HG03103 (cell line): ENCODE results near the gene OPRL1.
A peak's percentile ranks its signal among the peaks of the same experiment; 100 is the strongest.

Experiments
- ATAC-seq: cut with Tn5 transposase; IDR thresholded peaks from one replicate; pipeline ENCODE4 v1.9.1; 2021; ENCODE audit warnings: low read depth; ENCODE audit not compliant: unreplicated experiment

OPRL1 gene

DNA sequence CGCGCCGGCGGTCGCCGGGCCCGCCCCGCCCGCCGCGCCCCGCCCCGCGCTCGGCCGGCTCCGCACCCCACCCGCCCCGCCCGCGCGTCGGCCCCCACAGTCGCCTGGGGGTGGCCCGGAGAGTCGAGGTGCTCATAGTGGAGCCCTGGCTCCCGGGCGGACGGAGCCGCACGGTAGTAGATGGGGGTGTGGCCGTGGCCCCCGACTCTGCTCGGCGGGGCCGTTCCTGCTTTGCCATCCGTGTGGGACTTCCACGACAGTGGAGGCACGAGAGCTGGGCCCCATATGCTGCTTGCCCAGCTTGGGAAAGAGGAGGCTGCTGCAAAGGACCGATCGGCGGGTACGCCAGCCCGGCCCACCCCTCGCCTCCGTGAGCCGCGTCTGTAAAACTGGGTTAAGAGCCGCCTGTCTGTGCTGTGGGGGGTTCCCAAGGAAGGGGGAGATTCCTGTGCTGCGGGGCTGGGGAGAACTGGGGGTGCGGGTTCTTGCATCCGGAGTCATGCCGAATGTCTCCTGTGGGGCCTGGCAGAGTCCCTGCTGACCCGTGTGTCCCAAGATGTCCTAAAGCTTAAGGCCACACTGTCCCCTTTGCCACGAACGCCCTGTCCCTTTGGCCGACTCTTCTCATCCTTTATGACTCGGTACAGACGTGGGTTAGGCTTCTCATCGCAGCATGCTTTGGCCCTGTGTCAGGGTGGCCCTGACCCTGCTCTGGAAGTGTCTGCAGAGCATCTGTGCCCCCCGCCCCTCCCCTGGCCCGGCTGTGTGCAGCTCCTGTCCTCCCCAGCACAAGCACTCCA is at the start of gene OPRL1:
Gene OPRL1 (plus strand): TSS at position 70 of the 800 bp plus-strand sequence. CDS start 12,639 bp downstream, outside the sequence.
- no peak for ATAC-seq

DNA sequence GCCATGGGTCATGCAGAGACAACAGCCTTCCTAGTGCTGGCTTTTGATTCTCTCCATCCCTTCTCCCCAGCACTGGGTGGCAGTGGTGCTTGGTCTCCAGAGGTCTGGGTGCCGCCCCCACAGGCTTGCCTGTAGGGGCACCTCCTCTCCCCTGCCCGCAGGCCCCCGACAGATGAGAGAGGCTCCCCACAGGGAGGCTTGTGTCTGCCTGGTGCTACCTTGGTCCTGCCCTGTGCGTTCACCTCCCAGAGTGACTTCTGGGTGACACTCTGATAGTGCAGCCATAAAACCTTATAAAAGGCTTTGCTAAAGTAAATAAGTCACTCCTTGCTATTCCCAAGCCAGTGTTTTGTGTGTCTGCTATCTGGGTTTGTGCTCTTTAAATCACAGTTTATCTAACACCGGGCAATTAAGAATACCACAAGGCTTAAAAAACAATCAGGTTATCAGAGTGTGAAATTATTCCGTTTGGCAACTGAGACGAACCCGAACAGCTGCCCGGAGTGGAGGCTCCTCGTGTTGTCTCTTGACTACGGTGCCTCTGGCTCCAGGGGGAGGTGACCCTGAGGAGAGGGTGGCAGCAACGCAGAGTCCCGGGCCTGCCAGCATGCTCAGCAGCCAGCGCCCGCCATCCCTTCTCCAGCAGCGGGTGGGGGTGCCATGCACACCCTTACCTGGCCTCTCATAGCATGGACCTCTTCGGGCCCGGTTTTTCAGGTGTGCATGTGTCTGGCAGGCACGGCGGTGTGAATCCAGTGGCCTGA is 49.3 kb upstream of the OPRL1 start:
- ATAC-seq, result no peak

DNA sequence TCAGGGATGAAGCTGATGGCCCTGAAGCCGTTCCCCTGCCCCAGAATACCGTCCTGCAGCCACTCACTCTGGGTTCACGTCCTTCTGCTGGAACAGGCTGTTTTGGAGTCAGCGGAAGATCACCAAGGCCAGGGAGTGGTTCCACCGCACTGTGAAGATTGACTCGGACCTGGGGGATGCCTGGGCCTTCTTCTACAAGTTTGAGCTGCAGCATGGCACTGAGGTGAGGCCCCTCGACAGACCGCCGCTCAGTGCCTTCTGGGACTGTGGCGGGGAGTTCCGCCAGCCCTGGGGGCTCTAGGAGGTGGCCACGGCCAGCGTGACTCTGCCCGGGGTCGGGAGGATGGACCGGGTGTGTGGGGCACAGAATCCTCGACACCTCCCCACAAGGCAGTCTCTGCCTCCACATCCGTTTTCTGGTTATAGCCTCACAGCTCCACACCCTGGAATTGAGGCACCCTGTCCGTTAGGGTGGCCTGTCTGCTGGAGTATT is 48.0 kb upstream of the OPRL1 start:
- ATAC-seq, result no peak

DNA sequence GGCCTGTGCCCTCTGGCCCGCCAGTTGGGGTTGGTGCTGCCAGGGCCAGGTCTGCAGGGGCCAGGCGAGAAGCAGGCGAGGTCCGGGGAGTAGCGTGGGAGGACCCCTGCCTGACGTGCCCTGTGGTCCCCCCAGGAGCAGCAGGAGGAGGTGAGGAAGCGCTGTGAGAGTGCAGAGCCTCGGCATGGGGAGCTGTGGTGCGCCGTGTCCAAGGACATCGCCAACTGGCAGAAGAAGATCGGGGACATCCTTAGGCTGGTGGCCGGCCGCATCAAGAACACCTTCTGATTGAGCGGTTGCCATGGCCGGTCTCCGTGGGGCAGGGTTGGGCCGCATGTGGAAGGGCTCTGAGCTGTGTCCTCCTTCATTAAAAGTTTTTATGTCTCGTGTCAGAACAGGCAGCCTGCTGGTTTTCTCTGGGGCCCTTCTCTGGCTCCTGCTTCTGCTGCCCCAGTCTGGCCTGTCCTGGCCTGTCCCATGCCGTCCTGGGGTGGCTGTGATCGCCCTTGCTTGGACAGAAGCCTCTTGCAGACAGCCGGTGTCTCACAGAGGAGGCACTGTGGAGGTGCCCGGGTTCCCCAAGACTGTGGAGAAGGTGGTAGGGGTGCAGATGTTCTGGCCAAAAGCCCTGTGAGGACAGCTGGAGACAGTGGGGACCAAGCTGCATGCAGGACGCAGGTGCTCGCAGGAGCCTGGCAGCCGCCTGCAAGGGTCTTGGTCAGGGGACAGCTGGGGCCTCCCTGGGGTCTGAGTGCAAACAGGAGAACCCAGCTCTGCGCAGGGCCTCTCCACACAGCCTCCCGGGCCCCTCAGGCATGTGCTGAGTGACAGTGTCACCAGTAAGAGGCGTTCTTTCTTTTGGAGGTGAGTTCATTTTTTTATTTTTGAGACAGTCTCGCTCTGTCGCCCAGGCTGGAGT is 46.9 kb upstream of the OPRL1 start:
- no peak for ATAC-seq

DNA sequence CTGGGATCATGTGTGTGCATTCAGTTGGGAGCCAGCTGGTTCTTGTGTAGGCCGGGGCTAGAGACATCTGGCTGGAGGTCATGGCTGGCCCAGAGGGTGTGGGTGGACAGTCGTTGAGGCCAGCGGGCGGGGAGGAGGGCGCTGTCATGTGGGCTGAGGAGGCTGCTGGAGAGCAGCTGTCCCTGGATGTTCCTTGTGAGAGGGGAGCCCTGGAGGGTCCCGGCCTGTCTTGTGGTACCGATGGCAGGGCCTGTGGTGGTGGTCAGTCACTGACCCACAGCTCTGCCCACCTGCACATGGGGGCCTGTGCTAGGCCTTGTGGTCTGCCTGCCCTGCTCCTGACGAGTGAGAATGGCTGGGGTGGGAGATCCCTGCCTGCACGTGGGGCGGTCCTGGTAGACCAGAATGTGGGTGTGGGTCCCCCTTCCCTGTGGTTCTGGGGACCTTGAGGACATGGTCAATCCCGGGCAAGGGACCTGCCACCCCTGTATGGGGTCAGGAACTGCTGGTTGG is 45.8 kb upstream of the OPRL1 start:
- ATAC-seq, result no peak

DNA sequence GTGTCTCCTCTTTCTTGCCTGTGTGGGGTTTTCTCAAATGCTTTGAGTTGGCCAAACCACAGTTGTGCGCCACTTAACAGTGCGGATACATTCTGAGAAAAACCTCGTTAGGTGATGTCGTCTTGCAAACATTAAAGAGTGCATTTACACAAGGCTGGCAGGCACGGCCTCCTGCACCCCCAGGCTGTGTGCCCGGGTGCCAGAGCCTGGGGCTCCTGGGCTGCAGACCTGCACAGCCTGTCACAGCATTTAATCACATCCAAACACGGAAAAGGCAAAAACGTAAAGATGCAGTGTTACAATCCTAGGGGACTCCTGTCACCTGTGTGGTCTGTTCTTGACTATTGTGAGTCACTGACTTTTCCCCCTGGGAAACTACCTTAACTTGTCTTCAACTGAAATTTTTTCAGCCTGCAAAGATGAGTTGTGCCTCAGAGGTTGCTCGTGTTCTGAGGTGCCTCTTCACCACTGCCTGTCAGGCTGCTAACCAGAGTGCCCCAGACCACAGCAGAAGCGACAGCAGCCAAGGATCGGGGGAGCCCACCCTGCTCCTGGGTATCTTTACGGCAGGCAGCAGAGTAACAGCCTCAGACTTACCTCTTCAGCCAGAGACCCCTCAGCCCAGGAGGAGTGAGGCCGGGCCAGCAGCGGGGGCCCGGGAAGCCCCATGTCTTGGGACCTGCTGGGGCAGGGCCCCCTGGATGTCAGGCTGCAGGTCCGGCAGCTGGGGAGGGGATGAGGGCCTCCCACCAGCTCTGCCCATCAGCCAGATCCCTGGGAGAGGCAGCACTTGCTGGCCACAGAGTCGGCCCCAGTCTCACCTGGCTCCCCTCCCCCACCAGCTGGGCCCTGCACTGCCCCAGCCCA is 44.6 kb upstream of the OPRL1 start:
- no peak for ATAC-seq

DNA sequence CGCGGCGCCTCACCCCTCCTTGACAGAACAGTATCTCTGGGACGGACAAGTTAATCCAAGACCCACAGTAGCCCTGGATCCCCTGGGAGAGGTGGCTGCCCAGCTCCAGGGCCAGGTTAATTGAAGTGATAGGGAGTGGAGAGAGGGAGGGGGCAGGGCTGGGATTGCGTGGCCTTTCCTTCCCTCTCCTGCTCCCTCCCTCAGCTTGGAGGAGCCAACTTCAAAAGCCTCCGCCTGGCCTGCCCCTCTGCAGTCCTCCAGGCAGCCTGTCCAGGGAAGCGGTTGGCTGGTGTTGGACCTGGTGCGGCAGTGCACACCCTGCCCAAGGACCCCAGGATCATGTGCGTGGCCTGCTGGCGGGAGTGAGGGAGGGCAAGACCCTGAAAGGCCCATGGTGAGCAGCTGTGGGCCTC is 43.9 kb upstream of the OPRL1 start, which contains the start of gene C20orf204:
Gene C20orf204 (plus strand): TSS at position 250 of the 413 bp plus-strand sequence. CDS start 142 bp downstream, at position 392.
- ATAC-seq, result no peak

DNA sequence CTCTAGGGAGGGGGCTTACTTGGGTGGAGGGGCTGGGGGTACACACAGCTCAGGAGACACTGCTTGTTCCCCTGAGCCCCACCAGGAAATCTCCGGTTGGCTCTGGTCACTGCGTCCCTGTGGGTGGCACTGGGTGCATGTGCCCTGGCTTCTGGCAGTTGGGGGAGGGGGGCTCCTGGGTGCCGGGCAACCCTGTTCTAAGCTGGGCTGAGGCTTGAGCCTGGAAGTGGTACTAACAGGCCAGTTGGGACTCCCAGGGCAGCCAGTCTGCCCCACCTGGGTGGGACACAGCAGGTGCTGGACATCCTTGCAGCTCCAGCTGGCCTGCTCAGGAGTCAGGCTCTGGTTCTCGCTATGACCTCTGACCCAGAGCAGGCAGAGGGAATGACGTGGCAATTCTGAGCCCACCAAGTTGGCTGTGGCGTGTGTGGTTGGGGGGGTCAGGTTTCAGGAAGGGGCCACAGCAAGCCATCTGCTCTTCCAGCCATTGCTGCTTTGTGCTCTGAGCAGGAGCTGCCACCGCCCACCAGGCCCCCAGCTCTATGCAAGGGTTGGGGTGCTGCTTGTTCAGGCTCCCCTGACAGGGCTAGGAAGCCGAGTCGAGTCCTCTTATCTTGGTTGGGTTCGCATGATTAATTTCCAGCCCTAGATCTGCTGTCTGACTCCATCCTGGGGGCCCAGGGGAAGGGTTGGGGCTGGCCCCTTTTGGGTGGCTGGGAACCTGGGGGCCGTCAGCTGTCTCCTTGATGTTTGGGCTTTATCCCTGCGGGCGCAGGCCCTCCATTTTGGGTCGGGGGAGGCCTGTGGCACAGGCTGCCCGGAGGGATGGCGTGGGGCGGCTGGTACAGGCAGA is 43.3 kb upstream of the OPRL1 start:
- ATAC-seq, result no peak

DNA sequence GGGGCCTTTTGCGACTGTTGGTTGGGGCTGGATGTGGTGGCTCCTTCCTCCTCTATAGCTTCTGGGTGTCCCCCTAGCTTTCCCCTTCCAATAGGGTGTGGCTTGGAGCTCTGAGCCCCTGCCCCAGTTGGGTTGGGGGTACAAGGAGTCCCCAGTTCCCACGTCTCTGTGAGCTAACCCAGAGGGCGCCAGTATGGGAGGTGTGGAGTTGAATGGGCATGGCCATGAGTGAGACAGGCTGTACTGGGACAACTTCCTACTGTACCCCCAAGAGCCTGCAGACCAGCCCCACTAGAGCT is 42.7 kb upstream of the OPRL1 start:
- no peak for ATAC-seq

DNA sequence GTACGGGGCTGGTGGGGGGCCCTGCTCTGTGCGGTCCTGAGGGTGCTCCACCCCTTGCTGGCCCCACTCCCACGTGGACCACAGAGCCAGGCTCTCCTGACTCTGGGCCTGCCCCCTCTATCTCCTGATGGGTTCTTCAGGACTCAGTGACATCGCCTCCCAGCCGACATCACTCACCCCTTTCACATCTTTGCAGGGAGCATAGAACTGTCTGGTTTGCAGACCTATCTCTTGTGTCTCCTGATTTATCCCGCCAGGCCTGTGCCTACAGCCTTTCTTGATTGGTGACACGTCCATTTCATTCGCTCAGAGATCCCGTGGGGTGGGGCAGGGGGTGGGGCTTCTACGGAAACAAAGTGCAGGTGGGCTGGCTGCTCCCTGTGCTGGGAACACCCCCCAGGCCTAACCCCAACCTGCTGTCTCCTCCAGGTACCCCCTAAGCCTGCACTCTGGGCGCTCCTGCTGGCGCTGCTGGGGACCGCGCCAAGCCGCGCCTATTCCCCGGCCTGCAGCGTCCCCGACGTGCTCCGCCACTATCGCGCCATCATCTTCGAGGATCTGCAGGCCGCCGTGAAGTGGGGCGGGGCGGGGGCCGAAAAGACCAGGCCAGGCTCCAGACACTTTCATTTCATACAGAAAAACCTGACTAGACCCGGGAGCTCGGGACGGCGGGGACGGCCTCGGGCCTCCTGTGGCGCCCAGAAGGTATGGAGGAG is 42.2 kb upstream of the OPRL1 start:
- ATAC-seq, result no peak

DNA sequence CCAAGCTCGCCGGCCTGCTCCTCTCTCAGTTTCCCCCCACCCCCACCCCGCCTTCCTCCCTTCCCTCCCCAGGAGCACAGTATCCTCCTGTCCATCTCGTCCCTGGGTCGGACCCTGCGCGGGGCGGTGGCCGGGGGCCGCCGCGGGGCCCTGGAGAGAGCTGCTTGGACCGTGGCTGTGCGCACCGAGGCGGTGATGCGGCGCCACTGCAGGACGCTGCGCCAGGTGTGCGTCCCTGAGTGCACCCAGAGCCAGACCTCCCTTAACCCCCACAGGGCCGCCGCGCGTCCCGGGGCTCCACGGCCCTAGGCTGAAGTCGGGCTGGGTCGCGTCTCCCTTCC is 41.7 kb upstream of the OPRL1 start:
- ATAC-seq, result peak; percentile 14

DNA sequence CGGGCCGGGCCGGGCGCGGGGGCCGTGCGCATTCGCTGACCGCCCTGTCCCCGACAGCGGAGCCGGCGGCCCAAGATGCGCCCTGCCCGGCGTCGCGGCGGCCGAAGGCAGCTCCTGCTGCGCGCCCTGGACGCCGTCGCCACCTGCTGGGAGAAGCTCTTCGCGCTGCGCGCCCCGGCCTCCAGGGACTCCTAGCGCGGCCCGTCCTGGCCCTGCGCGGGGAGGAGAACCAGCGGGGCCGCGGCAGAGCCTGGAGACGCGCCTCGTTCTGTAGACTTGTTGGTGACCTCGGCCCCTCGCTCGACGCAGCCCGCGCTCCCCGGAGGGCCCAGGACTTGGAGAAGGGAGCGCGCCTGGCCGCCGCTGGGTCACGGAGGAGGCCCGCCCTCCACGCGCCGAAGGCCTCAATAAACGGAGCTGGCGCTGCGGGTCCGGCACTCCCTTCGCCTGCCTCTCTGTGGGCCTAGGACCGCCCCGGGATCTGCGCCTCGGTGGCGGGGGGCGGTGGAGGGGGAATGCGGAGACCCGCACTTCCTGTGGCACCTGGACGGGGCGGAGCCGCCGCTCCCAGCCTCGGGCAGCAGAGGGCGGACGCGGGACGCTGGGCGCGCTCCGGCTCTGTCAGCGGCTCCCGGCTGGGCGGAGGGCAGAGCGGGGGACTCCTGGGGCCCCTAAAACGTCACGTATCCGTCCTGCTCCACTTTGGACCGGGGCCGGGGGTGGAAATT is 41.2 kb upstream of the OPRL1 start:
- peak; percentile 38 for ATAC-seq

DNA sequence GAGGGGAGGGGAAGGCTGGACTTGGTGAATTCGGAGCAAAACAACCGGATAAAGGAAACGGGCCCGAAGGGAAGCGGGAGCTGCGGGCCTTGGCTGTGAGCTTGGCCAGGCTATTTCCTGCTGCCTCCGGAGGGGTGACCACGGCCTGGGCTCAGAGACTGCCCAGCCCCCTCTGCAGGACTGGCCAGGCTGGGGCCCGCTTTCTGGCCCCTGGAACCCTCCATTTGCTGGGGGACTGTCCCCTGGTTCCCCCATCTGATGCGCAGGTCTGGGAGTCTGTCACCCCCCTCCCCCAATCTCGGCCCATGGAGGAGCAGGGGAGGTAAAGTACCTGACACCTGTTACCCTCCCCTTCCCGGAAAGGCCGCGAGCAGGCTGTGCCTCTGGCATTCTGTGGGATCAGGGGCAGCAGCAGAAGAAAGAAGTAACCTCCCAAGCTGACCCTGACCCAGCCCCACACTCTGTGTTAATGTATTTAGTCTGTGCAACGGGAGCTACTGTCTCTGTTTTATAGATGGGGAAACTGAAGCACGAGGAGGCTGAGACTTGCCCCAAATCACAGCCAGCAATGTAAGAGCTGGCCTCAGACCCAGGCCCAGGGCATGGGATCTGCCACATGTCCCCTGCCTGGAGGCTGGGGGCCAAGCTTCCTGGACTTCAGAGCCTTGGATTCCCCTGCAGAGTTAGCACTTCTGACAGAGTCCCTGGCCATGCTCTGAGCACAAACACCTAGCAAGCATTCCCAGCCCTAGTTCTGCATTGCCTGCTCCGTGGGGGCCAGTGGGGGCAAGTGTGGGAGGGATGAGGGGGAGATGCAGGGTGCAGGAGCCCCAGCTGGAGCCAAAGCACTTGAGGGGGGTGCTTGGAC is 40.4 kb upstream of the OPRL1 start:
- ATAC-seq, result no peak

DNA sequence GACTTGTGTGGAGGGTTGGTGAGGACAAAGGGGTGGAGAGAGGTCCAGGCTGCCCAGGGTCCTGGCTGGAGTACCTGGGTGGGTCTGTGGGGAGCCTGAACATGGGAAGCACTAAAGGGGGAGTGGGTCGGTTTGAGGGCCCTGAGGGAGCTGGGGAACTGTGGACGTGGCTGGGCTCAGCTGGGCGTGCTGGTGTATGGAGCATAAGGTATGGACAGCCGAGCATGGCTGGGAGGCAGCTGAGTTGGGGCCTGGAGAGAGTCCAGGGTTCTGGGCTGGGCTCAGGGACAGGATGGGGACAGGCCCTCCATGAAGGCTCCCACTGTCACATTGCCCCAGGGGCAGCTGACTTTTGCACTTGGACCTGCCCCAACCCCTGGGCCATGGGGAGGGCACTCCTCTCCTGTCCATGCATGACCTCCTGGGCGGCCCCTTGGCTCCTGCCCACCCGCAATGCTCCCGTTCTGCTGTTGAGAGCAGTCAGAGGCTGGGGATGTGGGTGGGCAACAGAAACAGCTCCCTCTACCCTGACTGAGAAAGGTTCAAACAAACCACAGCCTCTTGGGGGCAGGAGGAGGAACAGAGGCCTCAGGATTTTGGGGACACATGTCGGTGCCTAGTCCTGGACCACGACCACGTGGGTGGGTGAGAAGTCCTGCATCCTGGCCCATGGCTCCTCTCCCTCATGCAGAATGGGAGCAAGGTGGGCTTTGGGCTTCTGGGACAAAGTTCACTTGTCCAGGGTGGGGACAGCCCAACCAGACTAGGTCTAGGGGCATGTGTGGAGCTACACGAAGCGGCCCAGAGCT is 39.4 kb upstream of the OPRL1 start:
- no peak for ATAC-seq

DNA sequence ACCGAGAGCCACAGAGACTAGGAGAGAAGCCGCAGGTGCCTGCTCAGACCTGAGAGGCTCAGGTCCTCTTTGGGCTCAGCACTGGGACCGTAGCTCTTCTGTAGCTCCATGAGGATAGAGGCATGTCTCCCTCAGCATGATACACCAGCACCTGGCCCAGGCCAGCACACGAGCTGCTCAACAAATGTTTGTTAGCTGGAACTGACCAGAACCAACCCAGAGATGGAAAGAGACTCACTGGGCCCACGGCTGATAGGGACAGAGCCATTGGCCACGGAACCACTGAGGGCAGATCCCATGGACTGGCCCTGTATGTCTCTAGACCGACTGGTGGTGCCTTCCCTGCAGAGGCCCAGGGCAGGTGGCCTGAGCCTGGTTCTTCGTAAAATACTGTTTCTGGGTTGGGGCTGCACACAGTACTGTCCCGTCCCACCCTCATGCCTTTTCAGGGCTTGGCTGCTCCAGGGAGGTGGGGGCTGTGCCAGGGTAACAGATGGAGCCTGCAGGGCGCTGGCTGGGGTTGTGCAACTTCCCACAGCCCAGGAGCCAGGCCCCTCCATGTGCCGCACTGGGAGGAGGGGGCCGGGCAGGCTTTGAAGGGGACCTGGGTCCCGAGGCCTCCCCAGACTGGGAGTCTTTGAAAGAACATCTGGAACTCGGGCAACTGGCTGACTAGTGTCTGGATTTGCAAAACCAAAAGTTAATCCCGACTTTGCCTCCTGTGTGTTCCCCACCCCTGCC is 38.7 kb upstream of the OPRL1 start:
- no peak for ATAC-seq
